ENCODE measurements around the gene PPP1R7. TPM values are rescaled to one million over a fixed set of nuclear protein-coding genes. Genes with fewer than 3 reads are reported as not detected.

PPP1R7 gene
- total and polyA plus RNA-seq, 4 donors: 18.0 to 45.8 (median 29.0) TPM

DNA sequence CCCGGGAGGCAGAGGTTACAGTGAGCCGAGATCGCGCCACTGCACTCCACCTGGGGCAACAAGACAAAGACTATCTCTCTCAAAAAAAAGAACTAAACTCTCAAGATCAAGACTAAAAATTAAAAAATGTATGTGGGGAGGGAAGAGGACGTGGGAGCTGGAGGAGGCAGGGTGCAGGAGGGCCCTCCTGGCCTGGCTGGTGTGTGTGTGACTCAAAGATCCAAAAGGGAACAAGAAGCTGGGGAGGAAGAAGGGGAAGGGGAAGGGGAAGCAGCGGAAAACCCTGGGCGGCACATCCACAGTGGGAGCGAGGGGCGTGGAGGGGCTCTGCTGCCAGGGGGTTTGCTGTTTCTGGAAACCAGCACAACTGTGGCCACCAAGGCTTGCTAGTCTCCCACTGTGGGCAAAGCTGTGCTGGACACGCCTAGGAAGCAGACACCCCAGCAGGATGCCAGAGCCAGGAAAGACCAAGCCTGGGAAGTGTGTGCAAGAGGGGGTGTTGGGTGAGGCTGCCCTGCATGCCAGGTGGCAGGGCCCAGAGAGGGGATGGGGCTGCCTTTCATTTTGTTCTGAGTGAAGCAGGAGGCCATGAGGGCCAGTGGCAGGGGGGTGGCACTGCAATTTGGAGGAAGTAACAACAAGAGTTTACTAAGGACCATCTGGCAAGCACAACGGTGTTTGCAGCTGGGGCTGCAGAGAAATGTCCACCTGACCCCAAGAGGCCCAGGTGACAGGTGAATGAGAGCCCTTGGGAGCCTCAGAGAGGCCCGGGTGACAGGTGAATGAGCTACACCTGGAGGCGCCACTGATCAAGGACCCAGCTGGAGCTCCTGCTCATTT lies 82.7 kb downstream of the PPP1R7 start:
- WGBS: 91% methylated on average over 13 of the region's 13 CpGs
- H3K9me3 ChIP-seq (ENCODE audit: control insufficient read depth in 4 of 4, low read length in 3 of 4): no peaks in the 10 kb centered on the region
- H3K4me1 ChIP-seq (ENCODE audit: control insufficient read depth in 4 of 4, insufficient read depth in 4 of 4, low read length in 3 of 4): no peaks in the 10 kb centered on the region
- peaks cover 52 to 96% (median 83%) of the 10 kb centered on the region in 4 donors for H3K36me3 ChIP-seq (ENCODE audit: control insufficient read depth in 4 of 4, insufficient read depth in 3 of 4, low read depth in 1 of 4, low read length in 3 of 4)
- DNase-seq (ENCODE audit: low spot score): no peak
- H3K4me3 ChIP-seq (ENCODE audit: low read depth in 1 of 3, low read length in 3 of 3): no peak overlapping the region
- no peak overlapping the region for H3K27ac ChIP-seq (ENCODE audit: low read depth in 1 of 2, low read length in 2 of 2)
- TF ChIP-seq GABPA (IDR thresholded peaks at IDR 0.05 in 1 of 2, conservative IDR thresholded peaks at IDR 0.05 in 1 of 2): no peak
- TF ChIP-seq EGR1 (IDR thresholded peaks at IDR 0.05; ENCODE audit: low read depth in 2 of 2): no peak
- TF ChIP-seq, protein P1, sequence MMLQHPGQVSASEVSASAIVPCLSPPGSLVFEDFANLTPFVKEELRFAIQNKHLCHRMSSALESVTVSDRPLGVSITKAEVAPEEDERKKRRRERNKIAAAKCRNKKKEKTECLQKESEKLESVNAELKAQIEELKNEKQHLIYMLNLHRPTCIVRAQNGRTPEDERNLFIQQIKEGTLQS (IDR thresholded peaks at IDR 0.05): no peak
- TF ChIP-seq HNF4G (IDR thresholded peaks at IDR 0.05): no peak
- TF ChIP-seq, protein P2, sequence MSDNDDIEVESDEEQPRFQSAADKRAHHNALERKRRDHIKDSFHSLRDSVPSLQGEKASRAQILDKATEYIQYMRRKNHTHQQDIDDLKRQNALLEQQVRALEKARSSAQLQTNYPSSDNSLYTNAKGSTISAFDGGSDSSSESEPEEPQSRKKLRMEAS (IDR thresholded peaks at IDR 0.05): no peak
- no peak for TF ChIP-seq JUND (IDR thresholded peaks at IDR 0.05)
- no peak for TF ChIP-seq RAD21 (IDR thresholded peaks at IDR 0.05)
- no peak for TF ChIP-seq SP1 (IDR thresholded peaks at IDR 0.05)
- TF ChIP-seq HNF4A (conservative IDR thresholded peaks at IDR 0.05): no peak
- no peak for TF ChIP-seq CTCF (IDR thresholded peaks at IDR 0.05; ENCODE audit: low read depth, low read length, missing input control)
- TF ChIP-seq TAF1 (conservative IDR thresholded peaks at IDR 0.05): no peak
- no peak for TF ChIP-seq NR2F2 (IDR thresholded peaks at IDR 0.05)
- TF ChIP-seq YY1 (IDR thresholded peaks at IDR 0.05): no peak
- TF ChIP-seq FOXA1 (IDR thresholded peaks at IDR 0.05): no peak
- no peak overlapping the region for H3K9ac ChIP-seq (ENCODE audit: low read depth in 1 of 2, low read length in 2 of 2)
- no peaks in the 10 kb centered on the region for H3K27me3 ChIP-seq (ENCODE audit: control insufficient read depth in 4 of 4, insufficient read depth in 4 of 4, low read length in 3 of 4)

Small RNA genes lying within 50 kb of the gene (small RNA-seq; reads per million reads assigned to genes)
- not detected for gene AC005237.2

Other genes starting within 250 kb of the PPP1R7 start
- gene CROCC2, start 244.1 kb upstream of the PPP1R7 start, total RNA-seq: under 1 TPM; under 0.01 to 0.08 TPM
- gene CROCC2, start 244.1 kb upstream of the PPP1R7 start, polyA plus RNA-seq: under 1 TPM; 0.01 to 0.13 TPM
- 10 to 100 TPM in 1 of 2 donors, under 1 TPM in 1; 0.65 to 18.1 TPM for gene SNED1, start 151.8 kb upstream of the PPP1R7 start, total RNA-seq
- 1 to 10 TPM; 2.6 to 3.0 TPM for gene SNED1, start 151.8 kb upstream of the PPP1R7 start, polyA plus RNA-seq
- 10 to 100 TPM; 20.6 to 36.7 TPM for gene MTERF4, start 48.2 kb upstream of the PPP1R7 start, total RNA-seq
- 10 to 100 TPM; 13.3 to 20.0 TPM for gene MTERF4, start 48.2 kb upstream of the PPP1R7 start, polyA plus RNA-seq
- 1 to 10 TPM; 3.9 to 8.8 TPM for gene PASK, start 995 bp upstream of the PPP1R7 start, total RNA-seq
- gene PASK, start 995 bp upstream of the PPP1R7 start, polyA plus RNA-seq: 1 to 10 TPM in 1 of 2 donors, under 1 TPM in 1; 0.96 to 1.8 TPM
- gene ANO7, start 38.2 kb downstream of the PPP1R7 start, total RNA-seq: under 1 TPM; 0.25 to 0.33 TPM
- under 1 TPM; 0.57 to 0.70 TPM for gene ANO7, start 38.2 kb downstream of the PPP1R7 start, polyA plus RNA-seq
- gene HDLBP, start 165.2 kb downstream of the PPP1R7 start, total RNA-seq: 100 to 1,000 TPM; 259 to 580 TPM
- gene HDLBP, start 165.2 kb downstream of the PPP1R7 start, polyA plus RNA-seq: 100 to 1,000 TPM; 219 to 257 TPM
- 100 to 1,000 TPM; 119 to 147 TPM for gene SEPTIN2, start 165.5 kb downstream of the PPP1R7 start, total RNA-seq
- 10 to 100 TPM; 63.7 to 75.1 TPM for gene SEPTIN2, start 165.5 kb downstream of the PPP1R7 start, polyA plus RNA-seq
- 10 to 100 TPM; 17.8 to 30.9 TPM for gene FARP2, start 205.8 kb downstream of the PPP1R7 start, total RNA-seq
- gene FARP2, start 205.8 kb downstream of the PPP1R7 start, polyA plus RNA-seq: 10 to 100 TPM in 1 of 2 donors, 1 to 10 TPM in 1; 5.8 to 10.7 TPM

Data from liver (tissue), 10 donors.